Measurements from ENCODE around the gene XXYLT1.
A peak's percentile ranks its signal among the peaks of the same experiment; 100 is the strongest.

The XXYLT1 gene

GRCh38 chr3:195165265-195165609 is 105.7 kb downstream of the XXYLT1 start:
- no peaks in the 10 kb centered on the region for H3K9me3 Mint-ChIP-seq
- H3K27me3 Mint-ChIP-seq (ENCODE audit: low read depth, poor library complexity): peaks cover 4% of the 10 kb centered on the region
- DNase-seq: no peak
- peaks cover 5% of the 10 kb centered on the region for H3K36me3 Mint-ChIP-seq (ENCODE audit: low read depth)
- H3K27ac Mint-ChIP-seq: peak overlapping the region; percentile 81
- no peak for TF ChIP-seq CTCF (IDR thresholded peaks at IDR 0.05)
- H3K4me1 Mint-ChIP-seq: peaks cover 45% of the 10 kb centered on the region
- no peak overlapping the region for H3K4me3 Mint-ChIP-seq

- Mint-ChIP-seq H3K27me3 (ENCODE audit: low read depth, poor library complexity) (peaks cover 4% of the 10 kb centered on the region), H3K27ac (peak overlapping the region; percentile 81), H3K4me1 (peaks cover 50% of the 10 kb centered on the region), H3K4me3 (no peak overlapping the region), H3K9me3 (no peaks in the 10 kb centered on the region), H3K36me3 (ENCODE audit: low read depth) (peaks cover 5% of the 10 kb centered on the region)
- no peak for DNase-seq
- no peak for TF ChIP-seq CTCF (IDR thresholded peaks at IDR 0.05)
These were observed 106.2 kb downstream of the XXYLT1 start for GRCh38 chr3:195164573-195165264.

GRCh38 chr3:195163719-195164572 is 107.0 kb downstream of the XXYLT1 start:
- Mint-ChIP-seq H3K4me3 (no peak overlapping the region), H3K27ac (no peak overlapping the region), H3K9me3 (no peaks in the 10 kb centered on the region), H3K4me1 (peaks cover 58% of the 10 kb centered on the region), H3K27me3 (ENCODE audit: low read depth, poor library complexity) (peaks cover 4% of the 10 kb centered on the region), H3K36me3 (ENCODE audit: low read depth) (peaks cover 5% of the 10 kb centered on the region)
- no peak for DNase-seq
- TF ChIP-seq CTCF (IDR thresholded peaks at IDR 0.05): no peak

GRCh38 chr3:195162816-195163215 is 108.1 kb downstream of the XXYLT1 start:
- Mint-ChIP-seq H3K4me1 (peaks cover 69% of the 10 kb centered on the region), H3K36me3 (ENCODE audit: low read depth) (peaks cover 5% of the 10 kb centered on the region), H3K4me3 (no peak overlapping the region), H3K27me3 (ENCODE audit: low read depth, poor library complexity) (peaks cover 9% of the 10 kb centered on the region), H3K9me3 (no peaks in the 10 kb centered on the region), H3K27ac (no peak overlapping the region)
- TF ChIP-seq CTCF (IDR thresholded peaks at IDR 0.05): no peak
- DNase-seq: no peak

- Mint-ChIP-seq H3K4me1 (peaks cover 76% of the 10 kb centered on the region), H3K27ac (peak overlapping the region; percentile 96), H3K27me3 (ENCODE audit: low read depth, poor library complexity) (peaks cover 13% of the 10 kb centered on the region), H3K4me3 (no peak overlapping the region), H3K36me3 (ENCODE audit: low read depth) (peaks cover 5% of the 10 kb centered on the region), H3K9me3 (no peaks in the 10 kb centered on the region)
- DNase-seq: no peak
- TF ChIP-seq CTCF (IDR thresholded peaks at IDR 0.05): no peak
These were observed 108.8 kb downstream of the XXYLT1 start for GRCh38 chr3:195162033-195162669.

Data from nephron progenitor cell (in vitro differentiated cells).